Peyer's patch (tissue), 4 donors: ENCODE results near the gene NCOA6. TPM values are rescaled to one million over a fixed set of nuclear protein-coding genes. Genes with fewer than 3 reads are reported as not detected.

Source experiments
- DNase-seq, 3 donors: peaks; one replicate each; pipeline ENCODE4 v3.0.0-alpha.2; 2017 to 2019
- H3K27ac ChIP-seq, 4 donors: fragments of 200-600 bp; sonication (generic); one replicate each; pipeline ENCODE4 v1.5.1; 2016 to 2019
- H3K27me3 ChIP-seq, 2 donors: fragments of 200-600 bp; sonication (generic); one replicate each; pipeline ENCODE4 v1.5.1; 2019
- H3K36me3 ChIP-seq, 3 donors: fragments of 200-600 bp; sonication (generic); one replicate each; pipeline ENCODE4 v1.5.1; 2016 to 2019
- H3K4me1 ChIP-seq, 4 donors: fragments of 200-600 bp; sonication (generic); one replicate each; pipeline ENCODE4 v1.5.1; 2016 to 2019
- H3K4me3 ChIP-seq, 4 donors: fragments of 200-600 bp; sonication (generic); 1 replicate in 3 of 4; 2 replicates in 1 of 4; pipeline ENCODE4 v1.5.1; 2016 to 2019; ENCODE audit warnings: mild to moderate bottlenecking in 1 of 4
- H3K9me3 ChIP-seq, 4 donors: fragments of 200-600 bp; sonication (generic); one replicate each; pipeline ENCODE4 v1.5.1; 2016 to 2019; ENCODE audit warnings: mild to moderate bottlenecking in 1 of 4
- CTCF ChIP-seq, 6 experiments: fragments of 450-650 bp in 4 of 6; fragments of 200-600 bp in 2 of 6; sonication (generic) in 1 of 6; IDR thresholded peaks; one replicate each; pipeline ENCODE4 v1.5.1; 2017 to 2019; ENCODE audit warnings: antibody characterized with exemption in 6 of 6, mild to moderate bottlenecking in 3 of 6, moderate library complexity in 1 of 6
- POLR2A ChIP-seq, 2 donors: fragments of 450-650 bp; IDR thresholded peaks; one replicate each; pipeline ENCODE4 v1.5.1; 2017; ENCODE audit warnings: antibody characterized with exemption in 2 of 2, mild to moderate bottlenecking in 2 of 2, moderate library complexity in 2 of 2
- total RNA-seq, 4 donors: library from RNA; depleted of rRNA; stranded (reverse); fragments of >200 nt; gene quantifications; one replicate each; pipeline ENCODE4 v1.1.0, GENCODE V29; 2016

The NCOA6 gene
- total RNA-seq, 4 donors from 2014 or later: 33.8 to 58.4 (median 49.5) TPM

GRCh38 chr20:34709044-34709830, 116.2 kb downstream of the NCOA6 start:
- Histone ChIP-seq H3K4me3 (peak overlapping the region; percentile 61 to 86 (median 69)), H3K27me3 (no peaks in the 10 kb centered on the region), H3K9me3 (no peaks in the 10 kb centered on the region), H3K36me3 (peaks cover 0 to 4% (median 0%) of the 10 kb centered on the region in 3 donors), H3K27ac (peak overlapping the region; percentile 71 to 91 (median 82)), H3K4me1 (peaks cover 0 to 49% (median 9%) of the 10 kb centered on the region in 4 donors)
- DNase-seq: peak; percentile 88 to 95 (median 88)
- TF ChIP-seq POLR2A (IDR thresholded peaks at IDR 0.05) (no peak), CTCF (IDR thresholded peaks at IDR 0.05) (peak in 1 of 6 experiments; percentile 1)

GRCh38 chr20:34708621-34709043, 116.8 kb downstream of the NCOA6 start:
- no peak for TF ChIP-seq POLR2A (IDR thresholded peaks at IDR 0.05)
- TF ChIP-seq CTCF (IDR thresholded peaks at IDR 0.05): peak in 4 of 6 experiments; percentile 26 to 61 (median 50)
- H3K27ac ChIP-seq: peak overlapping the region; percentile 71 to 91 (median 82)
- H3K4me3 ChIP-seq: peak overlapping the region; percentile 61 to 86 (median 69)
- DNase-seq: peak; percentile 74 to 86 (median 76)
- H3K27me3 ChIP-seq: no peaks in the 10 kb centered on the region
- no peaks in the 10 kb centered on the region for H3K9me3 ChIP-seq
- H3K36me3 ChIP-seq: no peaks in the 10 kb centered on the region
- H3K4me1 ChIP-seq: peaks cover 0 to 43% (median 10%) of the 10 kb centered on the region in 4 donors

GRCh38 chr20:34706912-34707784, 118.3 kb downstream of the NCOA6 start:
- Histone ChIP-seq H3K4me1 (peaks cover 0 to 46% (median 11%) of the 10 kb centered on the region in 4 donors), H3K27me3 (no peaks in the 10 kb centered on the region), H3K27ac (no peak overlapping the region), H3K4me3 (no peak overlapping the region), H3K9me3 (no peaks in the 10 kb centered on the region), H3K36me3 (no peaks in the 10 kb centered on the region)
- DNase-seq: no peak
- TF ChIP-seq POLR2A (IDR thresholded peaks at IDR 0.05) (no peak), CTCF (IDR thresholded peaks at IDR 0.05) (no peak)

- Histone ChIP-seq H3K27ac (peak overlapping the region in 2 of 4 donors; percentile 99), H3K9me3 (no peaks in the 10 kb centered on the region), H3K27me3 (no peaks in the 10 kb centered on the region), H3K36me3 (no peaks in the 10 kb centered on the region), H3K4me1 (peaks cover 0 to 46% (median 11%) of the 10 kb centered on the region in 4 donors), H3K4me3 (no peak overlapping the region)
- DNase-seq: no peak
- TF ChIP-seq CTCF (IDR thresholded peaks at IDR 0.05): no peak
- TF ChIP-seq POLR2A (IDR thresholded peaks at IDR 0.05): no peak
Observed at GRCh38 chr20:34706302-34706875, 119.1 kb downstream of the NCOA6 start.
